Measurements from ENCODE around the gene MYO19. TPM values are rescaled to one million over a fixed set of nuclear protein-coding genes. Genes with fewer than 3 reads are reported as not detected.
A peak's percentile ranks its signal among the peaks of the same experiment; 100 is the strongest.

The MYO19 gene
- total and polyA plus RNA-seq, 2 of the 4 experiments (the other 2 are of a cell fraction), result 35.8 to 55.6 TPM

GRCh38 chr17:36545465-36546417 lies 11.1 kb upstream of the MYO19 start (continued):
- no peak for TF ChIP-seq USF2 (IDR thresholded peaks at IDR 0.05; ENCODE audit: low read depth, low read length)

DNA sequence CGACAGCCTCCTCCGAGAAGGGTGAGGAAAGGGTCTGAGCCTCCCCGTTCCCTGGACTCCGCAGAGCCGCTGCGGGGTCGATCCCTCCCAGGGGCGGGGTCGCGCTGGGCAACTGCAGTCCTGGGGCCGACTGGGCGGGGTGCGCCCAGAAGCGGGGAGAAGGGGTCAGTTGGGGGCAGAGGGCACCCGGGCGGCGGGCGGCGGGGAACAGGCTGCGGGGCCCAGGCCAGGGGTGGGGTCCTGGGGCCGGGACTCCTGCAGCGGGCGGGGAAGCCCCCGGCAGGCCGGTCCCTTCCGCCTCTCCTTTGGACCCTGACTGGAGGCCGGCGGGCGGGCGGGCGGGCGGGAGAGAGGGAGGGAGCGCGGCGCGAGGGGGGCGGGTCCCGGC lies 10.4 kb upstream of the MYO19 start:
- H3K27ac ChIP-seq (ENCODE audit: insufficient read depth, low read length), result peak overlapping the region; percentile 98
- H4K5ac ChIP-seq (ENCODE audit: low read depth, low read length), result peak overlapping the region; percentile 80
- peak overlapping the region; percentile 97 for H3K4me3 ChIP-seq (ENCODE audit: insufficient read depth, low read depth, low read length)
- CTCF ChIA-PET, result no interaction called here
- no peak overlapping the region for H2BK20ac ChIP-seq (ENCODE audit: low read depth, low read length)
- ATAC-seq (ENCODE audit: low read depth), result peak; percentile 52
- no peaks in the 10 kb centered on the region for H3K9me1 ChIP-seq (ENCODE audit: insufficient read depth, low read length)
- H3K23ac ChIP-seq (ENCODE audit: low read depth, low read length), result peak overlapping the region; percentile 91; the same call in 1 of the 2 replicates
- peak overlapping the region; percentile 98 for H3K4ac ChIP-seq (ENCODE audit: low read depth, low read length)
- H4K91ac ChIP-seq (ENCODE audit: insufficient read depth, low read depth, low read length), result peak overlapping the region; percentile 97
- dilution Hi-C loops (cut with HindIII; ENCODE audit: low sequenced_read_pairs, unreplicated experiment) (no loop called here), in situ Hi-C loops (cut with MboI; ENCODE audit: low sequenced_read_pairs) (no loop called here), intact Hi-C loops (cut with micrococcal nuclease) (no loop called here)
- peak overlapping the region; percentile 95 for H3K18ac ChIP-seq (ENCODE audit: low read depth, low read length)
- H3K9ac ChIP-seq (ENCODE audit: low read depth, low read length), result peak overlapping the region; percentile 96
- POLR2A ChIA-PET (ENCODE audit: unreplicated experiment), result interaction anchor here (0.5 to 0.8 kb wide), 4 partner anchors 23 to 428 kb away, joined by 3 to 9 read pairs (median 4); no protein-coding TSS in a partner anchor
- no TSS peak for BruUV-seq (replicated peaks)
- peak overlapping the region; percentile 98 for H2AK9ac ChIP-seq (replicated peaks; ENCODE audit: low read depth, low read length, poor library complexity)
- peak overlapping the region; percentile 77 to 93 for H4K8ac ChIP-seq (ENCODE audit: low read depth in 2 of 2, low read length in 2 of 2)
- no peaks in the 10 kb centered on the region for H3K27me3 ChIP-seq (ENCODE audit: control insufficient read depth, insufficient read depth, low read length)
- H3K79me1 ChIP-seq (ENCODE audit: low read depth in 1 of 2, low read length in 2 of 2), result peaks cover 13 to 31% of the 10 kb centered on the region in 2 experiments; a peak in 3 of 4 replicates
- no peak overlapping the region for H2BK15ac ChIP-seq (ENCODE audit: low read depth, low read length)
- 0% methylated on average over 4 of the region's 38 CpGs; no CpG with 5 or more reads in 1 of the 2 experiments for WGBS, 2 experiments (ENCODE audit: extremely low coverage in 2 of 2, insufficient read length in 1 of 2)
- DNase-seq, result no peak
- peak overlapping the region; percentile 94 for H2BK5ac ChIP-seq (ENCODE audit: low read depth, low read length, poor library complexity, severe bottlenecking)
- H3K56ac ChIP-seq (ENCODE audit: extremely low read depth, insufficient read depth, low read length), result peak overlapping the region; percentile 92; the same call in 1 of the 2 replicates
- H2AFZ ChIP-seq (replicated peaks; ENCODE audit: low read length, poor library complexity), result peak overlapping the region; percentile 99
- peak overlapping the region; percentile 67 for H3K4me2 ChIP-seq (ENCODE audit: low read depth, low read length)
- peaks cover 46% of the 10 kb centered on the region for H4K20me1 ChIP-seq (ENCODE audit: insufficient read depth, low read length)
- TF ChIP-seq ELK1 (IDR thresholded peaks at IDR 0.05; ENCODE audit: borderline replicate concordance, low read depth, low read length) (no peak), SMC3 (IDR thresholded peaks at IDR 0.05; ENCODE audit: low read depth, low read length) (no peak), MXI1 (IDR thresholded peaks at IDR 0.05; ENCODE audit: borderline replicate concordance, low read depth, low read length) (0 out of 2 replicates have a peak, but pooled peaks have one; percentile 3), POLR2A (IDR thresholded peaks at IDR 0.05; ENCODE audit: low read depth, low read length) (peak; percentile 24; the same call in 1 of the 2 replicates), CHD1 (IDR thresholded peaks at IDR 0.05; ENCODE audit: low read depth, low read length) (no peak), RFX5 (IDR thresholded peaks at IDR 0.05; ENCODE audit: low read depth, low read length) (no peak)
- no peaks in the 10 kb centered on the region; the same call in 1 of the 2 replicates for H3K4me1 ChIP-seq (ENCODE audit: control insufficient read depth, insufficient read depth, low read length)
- H3K36me3 ChIP-seq (ENCODE audit: control insufficient read depth, insufficient read depth, low read length), result peaks cover 3% of the 10 kb centered on the region; the same call in 1 of the 2 replicates
- no peaks in the 10 kb centered on the region for H3K9me3 ChIP-seq (ENCODE audit: control insufficient read depth, insufficient read depth, low read length)
- peak overlapping the region; percentile 91 for H3K14ac ChIP-seq (replicated peaks; ENCODE audit: low read depth, low read length)
- H2BK120ac ChIP-seq (ENCODE audit: low read depth, low read length), result no peak overlapping the region
- H2AK5ac ChIP-seq (ENCODE audit: low read depth, low read length), result peak overlapping the region; percentile 88

All from IMR-90 (cell line).